Left ventricle myocardium superior (tissue), 1 donor: ENCODE data around the gene GFPT2. TPM values are rescaled to one million over a fixed set of nuclear protein-coding genes. Genes with fewer than 3 reads are reported as not detected.

ENCODE experiments used
- ATAC-seq: fragments of 200-7000 bp; cut with Tn5 transposase; one replicate; pipeline ENCODE4 v1.9.1; 2020; ENCODE audit warnings: mild to moderate bottlenecking, moderate library complexity
- DNase-seq: peaks from one replicate; pipeline ENCODE4 v3.0.0-alpha.2; 2020
- intact Hi-C: fragments of 100-400 bp; cut with micrococcal nuclease; formaldehyde crosslinking; loops from one replicate; pipeline ENCODE4 v1.11.0; 2022
- total RNA-seq: library from RNA; stranded (reverse); fragmentation: NEBNext Ultra II Directional; extraction: Animal tissue kit (Norgen Biotek cat#: 25700); gene quantifications from one replicate; pipeline ENCODE4 v1.2.1, GENCODE V29; 2021
- donor health status: DM: no; HTN: yes; CAD: no; lungs with severe emphysema.

GFPT2 gene
- total RNA-seq, 1 donor from 2014 or later = 15.3 TPM

DNA sequence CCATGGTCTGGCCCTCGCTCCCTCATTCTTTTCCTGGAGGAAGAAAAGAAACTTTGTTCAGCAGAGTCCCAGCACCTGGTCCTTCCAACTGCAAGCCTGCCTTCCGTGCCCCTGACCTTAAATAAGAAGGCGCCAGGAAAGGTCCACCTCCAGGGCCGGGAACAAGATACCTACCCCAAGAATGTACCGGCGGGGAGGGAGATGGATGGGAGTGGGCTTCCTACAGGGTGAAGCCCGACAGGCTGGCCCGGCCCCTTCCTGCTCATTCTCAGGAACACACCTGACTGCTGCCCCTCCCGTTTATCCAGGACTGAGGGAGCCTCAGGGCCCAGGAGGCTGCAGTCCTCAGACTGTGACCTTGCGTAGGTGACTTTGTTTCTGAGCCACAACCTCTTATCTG, 27.3 kb upstream of the GFPT2 start:
- DNase-seq (no peak), ATAC-seq (no peak)
- intact Hi-C loops = no loop called here

DNA sequence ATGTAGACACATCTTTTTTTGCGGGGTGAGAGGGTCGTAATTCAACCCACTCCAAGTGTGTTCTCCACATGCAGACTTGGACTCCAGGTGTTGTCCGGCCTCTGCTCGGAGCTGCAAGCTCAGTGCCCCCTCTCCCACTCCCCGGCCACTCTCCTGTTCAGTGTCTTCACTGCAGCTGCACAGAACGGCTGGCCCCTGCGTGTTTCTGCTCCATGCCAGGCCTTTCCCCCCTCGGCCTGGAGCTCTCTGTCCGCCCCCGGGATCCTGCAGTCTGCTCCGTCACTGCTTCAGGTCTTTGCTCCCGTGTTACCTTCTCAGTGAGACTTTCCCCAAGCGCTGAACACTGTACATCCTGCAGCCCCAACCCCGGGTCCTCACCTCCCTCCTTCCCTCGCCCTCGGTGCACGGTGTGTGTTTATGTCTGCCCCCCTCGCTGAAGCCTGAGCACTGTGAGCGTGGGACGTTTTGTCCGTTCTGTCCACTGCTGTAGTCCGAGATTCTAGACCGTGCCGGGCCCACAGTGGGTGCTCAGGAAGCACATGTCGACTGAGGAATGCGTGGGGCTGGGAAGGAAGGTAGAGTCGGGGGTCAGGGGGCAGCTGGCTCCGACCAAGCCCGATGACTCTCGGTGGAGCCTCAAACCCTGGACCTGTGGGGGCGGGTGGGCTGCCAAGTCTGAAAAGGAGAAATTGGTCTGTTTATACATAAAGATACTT, 26.4 kb upstream of the GFPT2 start:
- ATAC-seq = no peak
- no peak for DNase-seq
- intact Hi-C loops = no loop called here

- intact Hi-C loops = no loop called here
- DNase-seq (no peak), ATAC-seq (no peak)
Observed at GRCh38 chr5:180378438-180379344, 25.6 kb upstream of the GFPT2 start.

DNA sequence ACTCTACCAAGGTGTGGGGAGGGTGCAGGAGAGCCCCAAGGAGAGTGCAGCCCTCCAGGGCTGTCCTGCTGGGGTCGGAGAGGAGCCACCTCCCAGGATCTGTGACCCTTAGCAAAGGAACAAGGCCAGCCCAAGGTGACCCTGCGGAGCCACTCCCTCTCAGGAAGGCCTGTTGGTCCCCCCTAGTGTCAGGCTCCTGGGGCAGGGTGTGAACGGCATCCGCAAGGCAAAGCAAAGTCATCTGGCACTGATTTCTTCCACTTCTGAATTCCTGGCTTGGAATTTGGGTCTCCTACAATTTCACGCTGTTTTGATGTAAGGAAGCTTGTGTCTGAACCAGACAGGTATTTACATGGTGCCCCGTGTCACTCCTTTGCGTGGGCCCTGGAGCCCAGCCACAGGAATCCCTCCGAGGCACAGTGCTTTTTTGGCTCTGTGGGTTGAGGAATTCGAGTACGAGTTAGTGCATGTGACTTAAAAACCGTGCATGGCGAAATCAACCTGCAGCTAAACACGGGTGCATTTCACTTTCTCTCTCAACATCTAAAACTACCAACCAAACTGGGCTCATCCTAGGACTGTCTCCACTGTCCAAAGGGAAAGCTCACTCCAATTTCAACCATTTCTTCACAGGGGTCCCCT, 24.5 kb upstream of the GFPT2 start:
- ATAC-seq (no peak), DNase-seq (no peak)
- intact Hi-C loops = no loop called here

DNA sequence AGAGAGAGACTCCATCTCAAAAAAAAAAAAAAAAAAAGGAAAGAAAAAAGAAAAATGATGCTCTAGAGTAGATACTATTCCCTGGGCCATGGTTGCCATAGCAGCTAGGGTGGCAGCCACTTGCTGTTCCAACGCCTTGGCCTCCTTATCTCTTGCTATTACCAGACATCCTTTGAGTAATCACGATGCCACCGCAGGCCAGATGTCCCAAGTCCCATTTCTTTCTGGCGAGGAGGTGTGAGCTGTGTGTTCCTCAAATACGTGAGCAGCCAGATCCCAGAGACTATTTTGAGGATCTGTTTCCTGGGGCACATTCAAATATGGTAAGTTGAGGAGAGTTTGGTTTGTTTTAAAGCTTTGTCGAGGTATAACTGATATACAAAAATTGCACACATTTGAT, 23.4 kb upstream of the GFPT2 start:
- intact Hi-C loops = no loop called here
- DNase-seq (no peak), ATAC-seq (no peak)

DNA sequence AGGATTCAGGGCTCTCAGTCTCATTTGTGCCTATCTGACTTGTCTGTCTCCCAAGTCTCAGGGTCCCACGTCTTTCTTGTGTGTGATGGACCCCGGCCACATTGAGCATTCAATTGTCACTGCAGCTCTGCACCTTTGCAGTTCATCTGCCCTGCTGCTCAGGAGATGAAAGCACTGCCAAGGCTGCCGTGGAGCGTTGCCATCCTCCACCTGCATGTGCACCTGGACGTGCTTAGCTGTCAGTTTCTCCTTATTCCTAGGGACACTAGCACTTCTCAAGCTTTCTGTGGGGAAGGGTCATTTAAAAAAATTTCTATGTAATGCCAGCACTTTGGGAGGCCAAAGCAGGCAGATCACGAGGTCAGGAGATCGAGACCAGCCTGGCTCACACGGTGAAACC, 22.8 kb upstream of the GFPT2 start:
- intact Hi-C loops = no loop called here
- ATAC-seq = no peak
- no peak for DNase-seq

DNA sequence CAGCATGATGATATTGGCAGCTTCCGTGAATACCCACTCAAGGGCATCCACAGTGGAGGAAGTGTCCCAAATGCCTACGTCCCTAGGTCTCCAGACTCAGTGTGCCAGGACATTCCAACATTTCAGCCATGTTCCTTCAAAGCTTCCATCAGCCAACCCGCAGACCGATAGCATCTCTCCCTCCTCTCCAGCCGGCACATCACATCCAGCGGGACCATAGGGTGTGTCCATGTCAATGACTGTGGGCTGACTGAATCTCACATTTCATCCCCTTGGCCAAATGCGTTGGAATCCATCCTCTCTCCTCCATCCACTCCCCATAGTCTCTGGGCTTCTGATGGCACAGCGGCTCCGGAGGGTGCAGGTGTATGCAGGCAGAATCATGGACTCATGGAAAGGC, 22.2 kb upstream of the GFPT2 start:
- ATAC-seq (no peak), DNase-seq (no peak)
- intact Hi-C loops = no loop called here

GRCh38 chr5:180373870-180374269, 20.7 kb upstream of the GFPT2 start:
- intact Hi-C loops = no loop called here
- DNase-seq (no peak), ATAC-seq (no peak)

- no peak for DNase-seq
- ATAC-seq = no peak
- intact Hi-C loops = no loop called here
Observed at GRCh38 chr5:180373454-180373853, 20.3 kb upstream of the GFPT2 start.

- no peak for DNase-seq
- intact Hi-C loops = no loop called here
- ATAC-seq = no peak
Observed at GRCh38 chr5:180371949-180372348, 18.8 kb upstream of the GFPT2 start.

- ATAC-seq (peak; percentile 83), DNase-seq (peak; percentile 67)
- intact Hi-C loops = no loop called here
Observed at GRCh38 chr5:180370861-180371641, 17.9 kb upstream of the GFPT2 start.

DNA sequence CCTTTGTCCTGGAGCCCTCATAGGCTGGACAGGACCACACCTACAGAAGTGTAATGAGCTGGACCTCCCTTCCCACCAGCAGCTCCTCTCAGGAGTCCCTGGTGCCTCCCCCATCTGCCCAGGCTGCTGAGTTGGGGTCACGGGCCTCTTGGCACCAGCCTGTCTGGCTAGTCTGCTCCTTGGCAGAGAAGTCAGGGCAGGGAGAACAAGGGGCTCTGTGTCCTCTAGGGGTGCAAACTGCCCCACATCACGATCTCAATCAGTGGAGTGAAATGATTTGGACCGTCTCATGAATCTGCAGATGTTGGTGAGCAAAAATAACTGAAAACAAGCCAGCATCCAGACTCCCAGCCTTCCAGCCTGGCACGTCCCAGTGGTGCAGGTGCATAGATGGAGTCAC, 14.9 kb upstream of the GFPT2 start:
- ATAC-seq (no peak), DNase-seq (no peak)
- intact Hi-C loops = no loop called here

GRCh38 chr5:180367300-180367699, 14.2 kb upstream of the GFPT2 start:
- ATAC-seq = no peak
- intact Hi-C loops = no loop called here
- no peak for DNase-seq

- no peak for ATAC-seq
- intact Hi-C loops = no loop called here
- no peak for DNase-seq
Observed at GRCh38 chr5:180366326-180366725, 13.2 kb upstream of the GFPT2 start.

GRCh38 chr5:180365829-180366228, 12.7 kb upstream of the GFPT2 start:
- ATAC-seq (no peak), DNase-seq (no peak)
- intact Hi-C loops = no loop called here

- intact Hi-C loops = no loop called here
- ATAC-seq (no peak), DNase-seq (no peak)
Observed at GRCh38 chr5:180364306-180364856, 11.2 kb upstream of the GFPT2 start.

DNA sequence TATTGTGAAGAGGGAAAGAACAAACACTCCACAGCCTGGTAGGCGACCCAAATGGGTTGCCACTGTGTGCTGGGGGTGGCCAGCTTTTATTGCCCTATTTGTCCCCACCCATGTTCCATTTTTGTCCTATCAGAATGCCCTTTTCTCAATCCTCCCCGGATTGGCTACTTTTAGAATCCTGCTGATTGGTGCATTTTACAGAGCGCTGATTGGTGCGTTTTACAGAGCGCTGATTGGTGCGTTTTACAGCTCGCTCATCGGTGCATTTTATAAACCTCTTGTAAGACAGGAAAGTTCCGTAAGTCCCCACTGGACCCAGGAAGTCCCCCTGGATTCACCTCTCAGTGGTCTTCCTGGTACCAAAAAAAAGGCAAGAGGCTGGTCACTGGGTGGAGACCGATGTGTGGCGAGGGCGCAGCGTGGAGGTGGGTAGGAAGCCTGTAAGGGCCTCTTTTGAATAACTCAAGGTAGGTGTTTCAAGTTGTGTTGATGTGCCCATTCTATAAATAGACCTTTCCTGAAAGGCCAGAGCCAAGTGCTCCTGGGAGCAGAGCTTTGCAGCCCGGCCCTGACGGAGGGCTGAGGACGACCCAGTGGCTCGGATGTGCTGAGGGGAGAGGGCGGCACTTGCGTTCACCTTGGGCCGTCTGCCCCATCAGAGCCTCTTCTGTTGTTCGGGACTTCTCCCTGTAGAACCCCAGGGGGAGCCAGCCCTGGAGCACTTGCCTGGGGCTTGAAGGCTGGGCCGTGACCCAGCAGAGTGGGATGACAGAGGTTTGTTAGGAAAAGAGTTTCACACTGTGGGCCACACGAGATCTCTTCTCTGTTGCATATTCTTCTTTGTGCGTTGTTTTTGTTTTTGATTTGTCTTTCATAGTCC, 7.2 kb upstream of the GFPT2 start:
- DNase-seq (no peak), ATAC-seq (peak; percentile 76)
- intact Hi-C loops = no loop called here

DNA sequence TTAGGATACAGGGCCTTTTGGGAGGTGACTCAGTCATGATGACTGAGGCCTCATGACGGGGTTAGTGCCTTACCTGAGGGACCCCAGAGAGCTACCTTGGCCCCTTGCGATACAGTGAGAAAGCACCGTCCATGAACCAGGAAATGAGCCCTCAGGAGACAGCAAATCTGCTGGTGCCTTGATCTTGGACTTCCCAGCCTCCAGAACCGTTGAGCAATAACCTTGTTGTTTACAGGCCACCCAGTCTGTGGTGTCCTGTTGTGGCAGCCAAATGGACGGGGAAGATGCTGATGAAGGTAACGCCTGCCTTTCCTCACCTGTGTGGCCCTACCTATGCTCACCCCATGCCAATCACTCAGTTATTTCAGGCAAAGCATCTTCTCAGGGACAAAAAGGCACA, 5.6 kb upstream of the GFPT2 start:
- intact Hi-C loops = no loop called here
- DNase-seq (no peak), ATAC-seq (no peak)
